GM12891 (cell line): ENCODE results near the gene TSACC.

Experiments
- POLR2A ChIP-seq: IDR thresholded peaks from 2 replicates; pipeline ENCODE4 v1.6.1; 2011; ENCODE audit warnings: low read depth, low read length, control low read depth
- POLR2AphosphoS5 ChIP-seq: IDR thresholded peaks from 2 replicates; pipeline ENCODE4 v1.6.1; 2011; ENCODE audit warnings: low read depth, low read length, control low read depth

GRCh38 chr1:156295391-156295947, 42.9 kb upstream of the TSACC start, which contains the start of gene GLMP:
- TF ChIP-seq POLR2AphosphoS5 (peak; percentile 47; the same call in 1 of the 2 replicates), POLR2A (peak; percentile 74)
